Measurements from ENCODE around the gene GLRA2.

GRCh38 chrX:14673236-14673635 is 143.9 kb downstream of the GLRA2 start:
- no peak for TF ChIP-seq CTCF (IDR thresholded peaks at IDR 0.05)
- TF ChIP-seq POLR2AphosphoS5 (IDR thresholded peaks at IDR 0.05; ENCODE audit: low read depth, low read length): no peak
- no peak for TF ChIP-seq REST (IDR thresholded peaks at IDR 0.05; ENCODE audit: insufficient read depth in 1 of 2, low read depth in 2 of 2, low read length in 1 of 2)
- TF ChIP-seq SIN3A (IDR thresholded peaks at IDR 0.05; ENCODE audit: borderline replicate concordance, insufficient read depth, low read depth, low read length): no peak
- no peak for TF ChIP-seq TCF7L2 (IDR thresholded peaks at IDR 0.05; ENCODE audit: low read depth, low read length)

Data from Panc1 (cell line).